Neural progenitor cell (in vitro differentiated cells): Measurements from ENCODE around the gene CBFA2T2. TPM values are rescaled to one million over a fixed set of nuclear protein-coding genes. Genes with fewer than 3 reads are reported as not detected.

ENCODE experiments used
- DNase-seq: peaks from one replicate; pipeline ENCODE4 v3.0.0-alpha.2; 2016; ENCODE audit warnings: low spot score
- H2AFZ ChIP-seq: fragments of 200-600 bp; sonication (generic); replicated peaks from 2 replicates; pipeline ENCODE4 v1.6.1; 2016; ENCODE audit warnings: antibody characterized with exemption
- H3F3A ChIP-seq: fragments of 200-600 bp; sonication (generic); 2 replicates; pipeline ENCODE4 v1.6.1; 2016; ENCODE audit warnings: antibody characterized with exemption, low read depth
- H3K27ac ChIP-seq: fragments of 200-600 bp; sonication (generic); 2 replicates; pipeline ENCODE4 v1.5.1; 2016; ENCODE audit warnings: mild to moderate bottlenecking
- H3K27me3 ChIP-seq: fragments of 200-600 bp; sonication (generic); 2 replicates; pipeline ENCODE4 v1.6.1; 2016; ENCODE audit warnings: mild to moderate bottlenecking, moderate library complexity
- H3K36me3 ChIP-seq: fragments of 200-600 bp; sonication (generic); 2 replicates; pipeline ENCODE4 v1.5.1; 2016
- H3K4me1 ChIP-seq: fragments of 200-600 bp; sonication (generic); 2 replicates; pipeline ENCODE4 v1.6.1; 2016; ENCODE audit warnings: mixed run types
- H3K4me2 ChIP-seq: fragments of 200-600 bp; sonication (generic); 2 replicates; pipeline ENCODE4 v1.6.1; 2016
- H3K4me3 ChIP-seq: fragments of 200-600 bp; sonication (generic); 2 replicates; pipeline ENCODE4 v1.5.1; 2016
- H3K79me2 ChIP-seq: fragments of 200-600 bp; sonication (generic); 2 replicates; pipeline ENCODE4 v1.6.1; 2016; ENCODE audit warnings: low read depth
- H3K9ac ChIP-seq: fragments of 200-600 bp; sonication (generic); 2 replicates; pipeline ENCODE4 v1.6.1; 2016
- H3K9me3 ChIP-seq: fragments of 200-600 bp; sonication (generic); 2 replicates; pipeline ENCODE4 v1.5.1; 2016; ENCODE audit warnings: low read depth
- H4K20me1 ChIP-seq: fragments of 200-600 bp; sonication (generic); 2 replicates; pipeline ENCODE4 v1.6.1; 2016; ENCODE audit warnings: low read depth
- H3K27ac Mint-ChIP-seq: 3 replicates; pipeline ENCODE4 v1.8.0; 2021; ENCODE audit warnings: mixed read lengths
- H3K27me3 Mint-ChIP-seq: 2 replicates; pipeline ENCODE4 v1.8.0; 2022; ENCODE audit warnings: low read depth, mild to moderate bottlenecking, inconsistent platforms, moderate library complexity, mixed read lengths; ENCODE audit not compliant: insufficient read depth
- H3K36me3 Mint-ChIP-seq: 3 replicates; pipeline ENCODE4 v1.8.0; 2021; ENCODE audit warnings: mixed read lengths
- H3K4me1 Mint-ChIP-seq: 3 replicates; pipeline ENCODE4 v1.8.0; 2021; ENCODE audit warnings: mixed read lengths
- H3K4me3 Mint-ChIP-seq: 3 replicates; pipeline ENCODE4 v1.8.0; 2021; ENCODE audit warnings: mild to moderate bottlenecking, moderate library complexity, mixed read lengths
- H3K9me3 Mint-ChIP-seq: 3 replicates; pipeline ENCODE4 v1.8.0; 2020; ENCODE audit warnings: mixed read lengths
- CTCF ChIP-seq: fragments of 200-600 bp; sonication (generic); IDR thresholded peaks from 2 replicates; pipeline ENCODE4 v1.5.1; 2017; ENCODE audit warnings: antibody characterized with exemption, mild to moderate bottlenecking
- EZH2 ChIP-seq: fragments of 200-600 bp; sonication (generic); IDR thresholded peaks from 2 replicates; pipeline ENCODE4 v1.6.1; 2017; ENCODE audit warnings: antibody characterized with exemption, mild to moderate bottlenecking, moderate library complexity
- EZH2phosphoT487 ChIP-seq: fragments of 200-600 bp; sonication (generic); IDR thresholded peaks from 2 replicates; pipeline ENCODE4 v1.6.1; 2017; ENCODE audit warnings: antibody characterized with exemption
- total RNA-seq: library from RNA; depleted of rRNA; stranded (reverse); fragments of >200 nt; gene quantifications from 2 replicates; pipeline ENCODE4 v1.2.3, GENCODE V29; 2015; ENCODE audit warnings: low replicate concordance

The CBFA2T2 gene
- total RNA-seq, 1 donor from 2014 or later = 11.9 TPM

GRCh38 chr20:33693289-33693688 lies 203.4 kb downstream of the CBFA2T2 start:
- TF ChIP-seq EZH2phosphoT487 (no peak), EZH2 (no peak)
- Mint-ChIP-seq H3K9me3 (peaks cover 9% of the 10 kb centered on the region), H3K4me3 (no peak overlapping the region), H3K27me3 (peaks cover 6% of the 10 kb centered on the region), H3K4me1 (peaks cover 31% of the 10 kb centered on the region), H3K27ac (peak overlapping the region; percentile 76), H3K36me3 (peaks cover under 1% of the 10 kb centered on the region)
- H4K20me1 ChIP-seq = no peaks in the 10 kb centered on the region
- DNase-seq = no peak
- H2AFZ ChIP-seq = no peak overlapping the region
- H3K27me3 ChIP-seq = no peaks in the 10 kb centered on the region
- H3K9ac ChIP-seq = no peak overlapping the region
- H3K4me2 ChIP-seq = peak overlapping the region; percentile 45
- peaks cover 19% of the 10 kb centered on the region for H3K4me1 ChIP-seq
- no peaks in the 10 kb centered on the region for H3K79me2 ChIP-seq
- H3K27ac ChIP-seq = no peak overlapping the region
- no peaks in the 10 kb centered on the region for H3K9me3 ChIP-seq
- peaks cover 21% of the 10 kb centered on the region for H3F3A ChIP-seq
- H3K4me3 ChIP-seq = no peak overlapping the region
- H3K36me3 ChIP-seq = no peaks in the 10 kb centered on the region

- no peak overlapping the region for H2AFZ ChIP-seq
- peaks cover 12% of the 10 kb centered on the region for H3K9me3 Mint-ChIP-seq
- H3K4me1 ChIP-seq = peaks cover 19% of the 10 kb centered on the region
- TF ChIP-seq EZH2 (no peak), EZH2phosphoT487 (no peak), CTCF (no peak)
- H4K20me1 ChIP-seq = no peaks in the 10 kb centered on the region
- peaks cover 21% of the 10 kb centered on the region for H3F3A ChIP-seq
- H3K4me2 ChIP-seq = peak overlapping the region; percentile 45
- H3K27me3 Mint-ChIP-seq = peaks cover 8% of the 10 kb centered on the region
- H3K4me3 Mint-ChIP-seq = no peak overlapping the region
- H3K36me3 ChIP-seq = no peaks in the 10 kb centered on the region
- H3K27me3 ChIP-seq = no peaks in the 10 kb centered on the region
- no peak overlapping the region for H3K4me3 ChIP-seq
- DNase-seq = peak; percentile 71
- peaks cover 2% of the 10 kb centered on the region for H3K36me3 Mint-ChIP-seq
- no peaks in the 10 kb centered on the region for H3K9me3 ChIP-seq
- H3K4me1 Mint-ChIP-seq = peaks cover 31% of the 10 kb centered on the region
- peak overlapping the region; percentile 91 for H3K27ac Mint-ChIP-seq
- no peak overlapping the region for H3K9ac ChIP-seq
- H3K79me2 ChIP-seq = no peaks in the 10 kb centered on the region
- peak overlapping the region; percentile 66 for H3K27ac ChIP-seq
These were observed 204.1 kb downstream of the CBFA2T2 start for GRCh38 chr20:33693741-33694638.

- no peak overlapping the region for H2AFZ ChIP-seq
- peak overlapping the region; percentile 66 for H3K27ac ChIP-seq
- no peak for TF ChIP-seq EZH2phosphoT487
- no peak for TF ChIP-seq CTCF
- no peak for TF ChIP-seq EZH2
These were observed 204.7 kb downstream of the CBFA2T2 start for GRCh38 chr20:33694639-33695012.

GRCh38 chr20:33696448-33696847 lies 206.6 kb downstream of the CBFA2T2 start:
- H4K20me1 ChIP-seq = no peaks in the 10 kb centered on the region
- H2AFZ ChIP-seq = no peak overlapping the region
- H3K27ac ChIP-seq = no peak overlapping the region
- H3F3A ChIP-seq = peaks cover 21% of the 10 kb centered on the region
- Mint-ChIP-seq H3K27me3 (peaks cover 9% of the 10 kb centered on the region), H3K9me3 (peaks cover 16% of the 10 kb centered on the region), H3K4me1 (peaks cover 25% of the 10 kb centered on the region), H3K27ac (no peak overlapping the region), H3K36me3 (peaks cover 2% of the 10 kb centered on the region), H3K4me3 (no peak overlapping the region)
- no peak overlapping the region for H3K4me3 ChIP-seq
- DNase-seq = no peak
- peaks cover 19% of the 10 kb centered on the region for H3K4me1 ChIP-seq
- no peaks in the 10 kb centered on the region for H3K36me3 ChIP-seq
- TF ChIP-seq EZH2phosphoT487 (no peak), CTCF (no peak), EZH2 (no peak)
- no peak overlapping the region for H3K4me2 ChIP-seq
- no peak overlapping the region for H3K9ac ChIP-seq
- H3K9me3 ChIP-seq = no peaks in the 10 kb centered on the region
- H3K27me3 ChIP-seq = no peaks in the 10 kb centered on the region
- H3K79me2 ChIP-seq = no peaks in the 10 kb centered on the region

More at GRCh38 chr20:33694639-33695012, 204.7 kb downstream of the CBFA2T2 start:
- Histone ChIP-seq H3F3A (peaks cover 21% of the 10 kb centered on the region), H3K9me3 (no peaks in the 10 kb centered on the region), H3K9ac (no peak overlapping the region), H4K20me1 (no peaks in the 10 kb centered on the region), H3K36me3 (no peaks in the 10 kb centered on the region), H3K4me1 (peaks cover 19% of the 10 kb centered on the region), H3K27me3 (no peaks in the 10 kb centered on the region), H3K79me2 (no peaks in the 10 kb centered on the region), H3K4me3 (no peak overlapping the region), H3K4me2 (peak overlapping the region; percentile 45)
- no peak for DNase-seq
- no peak overlapping the region for H3K4me3 Mint-ChIP-seq
- H3K27me3 Mint-ChIP-seq = peaks cover 8% of the 10 kb centered on the region
- H3K27ac Mint-ChIP-seq = peak overlapping the region; percentile 91
- peaks cover 13% of the 10 kb centered on the region for H3K9me3 Mint-ChIP-seq
- H3K36me3 Mint-ChIP-seq = peaks cover 2% of the 10 kb centered on the region
- peaks cover 31% of the 10 kb centered on the region for H3K4me1 Mint-ChIP-seq
